ENCODE results near the gene USO1.

GRCh38 chr4:75675004-75675531 is 49.3 kb upstream of the USO1 start:
- no peak for TF ChIP-seq CTCF (IDR thresholded peaks at IDR 0.05)
- TF ChIP-seq POLR2A (IDR thresholded peaks at IDR 0.05) = no peak

All from body of pancreas (tissue), 4 donors.